Ishikawa (cell line): Measurements from ENCODE around the gene ZNF821.

Source experiments
- EP300 ChIP-seq: IDR thresholded peaks from 2 replicates; pipeline ENCODE4 v1.6.1; 2012; ENCODE audit warnings: borderline replicate concordance
- YY1 ChIP-seq: IDR thresholded peaks from 2 replicates; pipeline ENCODE4 v1.6.1; 2012; ENCODE audit warnings: low read depth
- TF ChIP-seq, protein P1 (sequence below): IDR thresholded peaks from 2 replicates; pipeline ENCODE4 v1.6.1; 2012; ENCODE audit warnings: low read depth, mild to moderate bottlenecking

- no peak for TF ChIP-seq YY1
- TF ChIP-seq, protein P1, sequence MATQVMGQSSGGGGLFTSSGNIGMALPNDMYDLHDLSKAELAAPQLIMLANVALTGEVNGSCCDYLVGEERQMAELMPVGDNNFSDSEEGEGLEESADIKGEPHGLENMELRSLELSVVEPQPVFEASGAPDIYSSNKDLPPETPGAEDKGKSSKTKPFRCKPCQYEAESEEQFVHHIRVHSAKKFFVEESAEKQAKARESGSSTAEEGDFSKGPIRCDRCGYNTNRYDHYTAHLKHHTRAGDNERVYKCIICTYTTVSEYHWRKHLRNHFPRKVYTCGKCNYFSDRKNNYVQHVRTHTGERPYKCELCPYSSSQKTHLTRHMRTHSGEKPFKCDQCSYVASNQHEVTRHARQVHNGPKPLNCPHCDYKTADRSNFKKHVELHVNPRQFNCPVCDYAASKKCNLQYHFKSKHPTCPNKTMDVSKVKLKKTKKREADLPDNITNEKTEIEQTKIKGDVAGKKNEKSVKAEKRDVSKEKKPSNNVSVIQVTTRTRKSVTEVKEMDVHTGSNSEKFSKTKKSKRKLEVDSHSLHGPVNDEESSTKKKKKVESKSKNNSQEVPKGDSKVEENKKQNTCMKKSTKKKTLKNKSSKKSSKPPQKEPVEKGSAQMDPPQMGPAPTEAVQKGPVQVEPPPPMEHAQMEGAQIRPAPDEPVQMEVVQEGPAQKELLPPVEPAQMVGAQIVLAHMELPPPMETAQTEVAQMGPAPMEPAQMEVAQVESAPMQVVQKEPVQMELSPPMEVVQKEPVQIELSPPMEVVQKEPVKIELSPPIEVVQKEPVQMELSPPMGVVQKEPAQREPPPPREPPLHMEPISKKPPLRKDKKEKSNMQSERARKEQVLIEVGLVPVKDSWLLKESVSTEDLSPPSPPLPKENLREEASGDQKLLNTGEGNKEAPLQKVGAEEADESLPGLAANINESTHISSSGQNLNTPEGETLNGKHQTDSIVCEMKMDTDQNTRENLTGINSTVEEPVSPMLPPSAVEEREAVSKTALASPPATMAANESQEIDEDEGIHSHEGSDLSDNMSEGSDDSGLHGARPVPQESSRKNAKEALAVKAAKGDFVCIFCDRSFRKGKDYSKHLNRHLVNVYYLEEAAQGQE = no peak
- TF ChIP-seq EP300 = no peak
Measured at GRCh38 chr16:71929048-71929447, 45.1 kb upstream of the ZNF821 start.
